Measurements from ENCODE around the gene UBL7. TPM values are rescaled to one million over a fixed set of nuclear protein-coding genes. Genes with fewer than 3 reads are reported as not detected.

Gene UBL7
- total RNA-seq, 4 donors from 2014 or later, result 32.2 to 74.2 (median 62.8) TPM

DNA sequence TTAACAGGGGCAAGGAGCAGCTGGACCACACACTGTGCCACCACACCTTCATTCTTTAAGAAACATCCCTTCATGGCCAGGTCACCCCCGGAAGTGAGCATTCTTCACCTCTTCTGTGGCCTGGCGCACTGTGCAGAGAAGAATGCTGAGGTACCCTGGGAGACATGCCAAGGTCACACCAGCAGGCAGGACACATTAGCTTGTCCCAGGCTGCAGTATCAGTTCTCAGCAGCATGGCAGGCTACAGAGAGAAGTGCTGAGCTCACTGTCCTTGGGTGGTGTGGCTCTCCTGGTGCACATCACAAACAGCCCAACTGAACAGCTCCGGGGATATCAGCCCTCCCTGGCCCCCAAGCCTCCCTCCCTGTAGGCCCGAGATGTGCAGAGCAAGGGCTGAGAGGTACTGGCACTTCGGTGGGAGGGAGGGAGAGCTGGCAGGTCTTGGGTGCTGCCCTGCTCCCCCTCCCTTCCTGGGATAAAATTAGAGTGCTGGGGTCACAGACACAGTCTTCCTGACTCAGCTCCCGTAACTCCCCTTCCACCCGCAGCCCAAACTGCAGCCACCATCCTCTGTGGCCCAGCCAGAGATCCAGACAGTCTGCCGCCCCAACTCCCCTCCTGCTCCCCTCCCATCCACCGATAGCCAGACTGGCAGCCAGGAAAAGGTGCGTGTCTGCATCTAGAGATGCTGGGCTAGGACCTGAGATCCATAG lies 40.6 kb downstream of the UBL7 start:
- TF ChIP-seq EP300 (IDR thresholded peaks at IDR 0.05), result no peak
- no peak for TF ChIP-seq POLR2A (IDR thresholded peaks at IDR 0.05)
- no peak for TF ChIP-seq POLR2AphosphoS5 (IDR thresholded peaks at IDR 0.05)
- TF ChIP-seq, protein P1, sequence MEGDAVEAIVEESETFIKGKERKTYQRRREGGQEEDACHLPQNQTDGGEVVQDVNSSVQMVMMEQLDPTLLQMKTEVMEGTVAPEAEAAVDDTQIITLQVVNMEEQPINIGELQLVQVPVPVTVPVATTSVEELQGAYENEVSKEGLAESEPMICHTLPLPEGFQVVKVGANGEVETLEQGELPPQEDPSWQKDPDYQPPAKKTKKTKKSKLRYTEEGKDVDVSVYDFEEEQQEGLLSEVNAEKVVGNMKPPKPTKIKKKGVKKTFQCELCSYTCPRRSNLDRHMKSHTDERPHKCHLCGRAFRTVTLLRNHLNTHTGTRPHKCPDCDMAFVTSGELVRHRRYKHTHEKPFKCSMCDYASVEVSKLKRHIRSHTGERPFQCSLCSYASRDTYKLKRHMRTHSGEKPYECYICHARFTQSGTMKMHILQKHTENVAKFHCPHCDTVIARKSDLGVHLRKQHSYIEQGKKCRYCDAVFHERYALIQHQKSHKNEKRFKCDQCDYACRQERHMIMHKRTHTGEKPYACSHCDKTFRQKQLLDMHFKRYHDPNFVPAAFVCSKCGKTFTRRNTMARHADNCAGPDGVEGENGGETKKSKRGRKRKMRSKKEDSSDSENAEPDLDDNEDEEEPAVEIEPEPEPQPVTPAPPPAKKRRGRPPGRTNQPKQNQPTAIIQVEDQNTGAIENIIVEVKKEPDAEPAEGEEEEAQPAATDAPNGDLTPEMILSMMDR (IDR thresholded peaks at IDR 0.05), result no peak
- peaks cover 5% of the 10 kb centered on the region for H3K4me1 ChIP-seq
- H3K36me3 ChIP-seq, result no peaks in the 10 kb centered on the region
- H3K4me3 ChIP-seq, result no peak overlapping the region
- H3K27ac ChIP-seq, result no peak overlapping the region
- 80% methylated on average over 2 of the region's 10 CpGs for WGBS
- no peak for DNase-seq (ENCODE audit: low spot score in 2 of 2)
- no peaks in the 10 kb centered on the region for H3K9me3 ChIP-seq
- H3K27me3 ChIP-seq, result no peaks in the 10 kb centered on the region

DNA sequence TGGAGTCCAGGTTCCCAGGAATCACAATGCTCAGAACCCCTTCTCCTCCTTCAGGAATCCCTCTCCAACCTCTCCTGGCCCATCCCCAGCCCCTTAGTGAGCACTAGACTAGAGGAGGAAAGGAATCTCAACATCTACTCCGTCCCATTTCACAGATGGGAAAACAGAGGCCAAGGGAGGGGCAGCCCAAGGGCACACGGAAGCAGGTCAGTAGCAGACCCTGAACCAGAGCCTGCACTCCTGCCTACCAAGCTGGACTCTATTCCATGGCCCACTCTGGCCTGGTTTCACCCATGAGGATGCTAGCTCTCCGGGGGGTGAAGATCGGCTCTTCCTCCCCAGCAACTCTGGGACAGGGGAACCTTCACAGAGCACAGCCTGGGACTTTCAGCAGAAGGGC lies 41.5 kb downstream of the UBL7 start:
- H3K4me1 ChIP-seq, result peaks cover 5% of the 10 kb centered on the region
- no peaks in the 10 kb centered on the region for H3K27me3 ChIP-seq
- WGBS, result 98% methylated on average over 4 of the region's 4 CpGs
- no peaks in the 10 kb centered on the region for H3K36me3 ChIP-seq
- no peak for TF ChIP-seq EP300 (IDR thresholded peaks at IDR 0.05)
- TF ChIP-seq POLR2AphosphoS5 (IDR thresholded peaks at IDR 0.05), result no peak
- no peak for TF ChIP-seq POLR2A (IDR thresholded peaks at IDR 0.05)
- TF ChIP-seq, protein P1 (IDR thresholded peaks at IDR 0.05), result no peak
- H3K27ac ChIP-seq, result no peak overlapping the region
- DNase-seq (ENCODE audit: low spot score in 2 of 2), result no peak
- no peaks in the 10 kb centered on the region for H3K9me3 ChIP-seq
- no peak overlapping the region for H3K4me3 ChIP-seq

DNA sequence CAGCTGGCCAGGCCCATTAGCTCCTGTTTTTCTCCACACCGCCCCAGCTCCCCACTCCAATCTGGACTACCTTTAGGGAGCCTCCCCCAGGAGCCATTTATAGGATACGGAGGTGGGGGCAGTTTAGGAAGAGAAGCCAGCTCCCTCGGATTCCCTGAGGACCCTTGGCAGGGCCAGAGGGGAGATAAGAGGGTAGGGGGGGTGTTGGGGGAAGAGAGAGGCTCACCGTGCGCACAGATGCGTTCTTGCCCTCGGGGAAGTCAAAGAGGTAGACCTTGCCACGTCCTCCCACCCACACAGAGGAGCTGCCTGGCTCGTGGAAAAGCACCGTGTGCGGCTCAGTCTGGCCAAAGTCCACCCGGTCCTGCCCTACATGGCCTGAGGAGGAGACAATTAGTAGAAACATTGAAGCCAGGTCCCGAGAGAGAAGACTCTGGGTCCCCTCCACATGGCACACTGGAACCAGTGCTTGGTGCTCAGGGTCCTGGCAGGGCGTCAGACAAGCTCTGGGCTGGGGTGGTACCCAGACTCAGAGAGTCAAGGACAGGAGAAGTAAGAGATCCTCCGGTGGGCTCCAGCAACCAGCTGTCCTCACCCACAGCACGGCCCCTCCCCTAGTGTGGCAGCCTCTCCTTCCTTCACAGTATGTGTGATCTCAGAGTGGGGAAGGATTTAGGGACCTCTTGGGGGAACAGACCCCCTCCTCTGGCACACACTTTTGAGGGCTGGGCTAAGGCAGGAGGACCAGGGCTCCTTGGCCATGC lies 42.2 kb downstream of the UBL7 start:
- no peak overlapping the region for H3K4me3 ChIP-seq
- WGBS, result 65% methylated on average over 15 of the region's 16 CpGs
- TF ChIP-seq POLR2A (IDR thresholded peaks at IDR 0.05) (no peak), POLR2AphosphoS5 (IDR thresholded peaks at IDR 0.05) (no peak), EP300 (IDR thresholded peaks at IDR 0.05) (no peak)
- TF ChIP-seq, protein P1 (IDR thresholded peaks at IDR 0.05), result no peak
- peaks cover 5% of the 10 kb centered on the region for H3K4me1 ChIP-seq
- H3K27ac ChIP-seq, result no peak overlapping the region
- H3K27me3 ChIP-seq, result no peaks in the 10 kb centered on the region
- H3K9me3 ChIP-seq, result no peaks in the 10 kb centered on the region
- no peak for DNase-seq (ENCODE audit: low spot score in 2 of 2)
- H3K36me3 ChIP-seq, result no peaks in the 10 kb centered on the region

DNA sequence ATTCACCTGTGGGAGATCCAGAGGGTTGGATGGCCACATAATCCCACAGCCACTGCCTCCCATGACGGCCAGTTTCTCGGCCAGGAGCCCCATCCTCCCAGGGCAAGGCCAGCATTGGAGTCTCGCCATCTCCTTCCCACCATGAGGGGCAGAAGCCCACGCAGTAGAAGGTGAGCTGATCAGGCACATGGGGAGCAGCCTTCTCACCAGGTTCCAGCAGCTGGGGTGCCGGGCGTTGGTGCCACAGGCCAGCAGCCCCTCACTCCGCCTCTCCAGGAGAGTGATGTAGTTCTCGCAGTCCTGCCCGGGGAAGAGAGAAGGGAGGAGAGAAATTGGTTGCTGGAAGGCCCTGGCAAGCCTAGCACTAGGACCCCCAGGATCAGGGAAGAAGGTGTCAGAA lies 43.3 kb downstream of the UBL7 start:
- DNase-seq (ENCODE audit: low spot score in 2 of 2), result no peak
- no peaks in the 10 kb centered on the region for H3K27me3 ChIP-seq
- no peak overlapping the region for H3K4me3 ChIP-seq
- H3K36me3 ChIP-seq, result peaks cover 1% of the 10 kb centered on the region
- TF ChIP-seq POLR2A (IDR thresholded peaks at IDR 0.05) (no peak), EP300 (IDR thresholded peaks at IDR 0.05) (no peak), POLR2AphosphoS5 (IDR thresholded peaks at IDR 0.05) (no peak)
- TF ChIP-seq, protein P1 (IDR thresholded peaks at IDR 0.05), result no peak
- H3K4me1 ChIP-seq, result no peaks in the 10 kb centered on the region
- no peak overlapping the region for H3K27ac ChIP-seq
- no peaks in the 10 kb centered on the region for H3K9me3 ChIP-seq
- WGBS, result 95% methylated on average over 6 of the region's 9 CpGs

DNA sequence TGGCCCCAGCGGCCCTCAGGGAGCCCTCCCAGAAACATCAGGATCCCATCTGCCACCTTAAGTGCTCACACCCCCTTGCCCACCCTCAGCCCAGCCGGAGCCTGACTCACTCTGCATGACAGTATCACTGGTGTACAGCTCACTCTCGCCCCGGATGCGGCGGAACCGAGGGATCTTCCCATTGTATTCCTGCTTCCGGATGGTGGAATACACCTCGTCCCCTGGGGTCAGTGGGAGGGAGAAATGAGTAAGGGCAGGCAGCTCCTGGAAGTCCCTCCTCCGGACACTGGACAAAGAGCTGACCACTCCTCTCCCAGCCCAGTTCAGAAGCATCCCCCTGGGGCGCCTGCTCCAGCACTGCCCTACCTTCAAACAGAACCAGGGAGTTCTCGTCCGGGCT lies 43.7 kb downstream of the UBL7 start:
- no peak for DNase-seq (ENCODE audit: low spot score in 2 of 2)
- Histone ChIP-seq H3K36me3 (peaks cover 2% of the 10 kb centered on the region), H3K9me3 (no peaks in the 10 kb centered on the region), H3K27ac (no peak overlapping the region), H3K4me1 (no peaks in the 10 kb centered on the region), H3K27me3 (no peaks in the 10 kb centered on the region), H3K4me3 (no peak overlapping the region)
- TF ChIP-seq POLR2AphosphoS5 (IDR thresholded peaks at IDR 0.05) (no peak), POLR2A (IDR thresholded peaks at IDR 0.05) (no peak), EP300 (IDR thresholded peaks at IDR 0.05) (no peak)
- TF ChIP-seq, protein P1 (IDR thresholded peaks at IDR 0.05), result no peak
- WGBS, result 85% methylated on average over 7 of the region's 13 CpGs
